HepG2 (cell line): ENCODE results near the gene FBXO7. TPM values are rescaled to one million over a fixed set of nuclear protein-coding genes. Genes with fewer than 3 reads are reported as not detected.

Experiments
- ATAC-seq: fragments of 200-7000 bp; cut with Tn5 transposase; 3 replicates; pipeline ENCODE4 v1.9.1; 2020; ENCODE audit warnings: mild to moderate bottlenecking, moderate library complexity
- Bru-seq: library from RNA; stranded (reverse); fragments of 400-500 nt; gene quantifications from one replicate; lab custom pipeline; 2021; lab: Mats Ljungman, UMichigan
- BruChase-seq, 2 experiments: library from RNA; stranded (reverse); fragments of 400-500 nt; gene quantifications; one replicate each; lab custom pipeline; 2021; lab: Mats Ljungman, UMichigan
- BruUV-seq: library from RNA; stranded (reverse); fragments of 400-500 nt; replicated peaks from 2 replicates; lab custom pipeline; 2021; lab: Mats Ljungman, UMichigan
- CTCF ChIA-PET: fragments of 300-600 bp; formaldehyde crosslinking; extraction: SDS; loops from one replicate; lab custom pipeline; 2021; ENCODE audit warnings: low total read pairs, inconsistent platforms, low intra/inter-chr PET ratio; lab: Yijun Ruan, JAX
- POLR2A ChIA-PET: fragments of 350-600 bp; sonication (Branson Sonifier 250); formaldehyde crosslinking; loops from one replicate; lab custom pipeline; 2020; ENCODE audit warnings: antibody characterized with exemption, inconsistent platforms; lab: Yijun Ruan, JAX
- DNase-seq: peaks from one replicate; pipeline ENCODE4 v3.0.0-alpha.2; 2015; ENCODE audit warnings: low spot score
- FAIRE-seq: peaks from 3 replicates; lab custom pipeline; 2011; peaks lifted over from hg19 to GRCh38; lab: Jason Lieb, UNC
- H2AFZ ChIP-seq: one replicate; pipeline ENCODE4 v1.6.1; 2011; ENCODE audit warnings: low read length, inconsistent platforms
- H3K27ac ChIP-seq: fragments of 300-600 bp; 3 replicates; pipeline ENCODE4 v1.8.0; 2011; ENCODE audit warnings: mixed run types, mild to moderate bottlenecking, mixed read lengths, low read length, inconsistent platforms; ENCODE audit not compliant: insufficient read depth; ENCODE audit errors: extremely low read length
- H3K27me3 ChIP-seq, 2 experiments: fragments of 200-600 bp in 1 of 2; 2 replicates in 1 of 2; 3 replicates in 1 of 2; pipeline versions ENCODE4 v1.6.0 to v1.8.0; 2011; ENCODE audit warnings: low read length in 2 of 2, mild to moderate bottlenecking in 2 of 2, moderate library complexity in 2 of 2, inconsistent platforms in 1 of 2; ENCODE audit not compliant: insufficient read depth in 2 of 2, control insufficient read depth in 1 of 2
- H3K36me3 ChIP-seq, 2 experiments: fragments of 200-600 bp in 1 of 2; replicated peaks in 1 of 2; 2 replicates in 1 of 2; 3 replicates in 1 of 2; pipeline versions ENCODE4 v1.5.1 to v1.8.0; 2011; ENCODE audit warnings: low read length in 2 of 2, inconsistent platforms in 1 of 2; ENCODE audit not compliant: insufficient read depth in 2 of 2, control insufficient read depth in 1 of 2
- H3K4me1 ChIP-seq: 2 replicates; pipeline ENCODE4 v1.5.1; 2012; ENCODE audit warnings: low read length, inconsistent platforms; ENCODE audit not compliant: insufficient read depth
- H3K4me2 ChIP-seq: 2 replicates; pipeline ENCODE4 v1.6.0; 2011; ENCODE audit warnings: low read depth, low read length, inconsistent platforms
- H3K4me3 ChIP-seq, 3 experiments: fragments of 200-600 bp in 1 of 3; sonication (generic), shearing (Covaris generic) in 1 of 3; replicated peaks in 1 of 3; 2 replicates each; pipeline ENCODE4 v1.5.1; 2011 to 2016; ENCODE audit warnings: low read length in 3 of 3, inconsistent platforms in 2 of 3, low read depth in 2 of 3, mild to moderate bottlenecking in 2 of 3, control low read depth in 1 of 3, mixed read lengths in 1 of 3; ENCODE audit not compliant: insufficient read depth in 1 of 3
- H3K79me2 ChIP-seq: one replicate; pipeline ENCODE4 v1.6.1; 2011; ENCODE audit warnings: low read length, inconsistent platforms; ENCODE audit not compliant: insufficient read depth
- H3K9ac ChIP-seq: 2 replicates; pipeline ENCODE4 v1.6.0; 2011; ENCODE audit warnings: mild to moderate bottlenecking, low read depth, low read length, inconsistent platforms; ENCODE audit not compliant: insufficient read depth
- H3K9me3 ChIP-seq: 2 replicates; pipeline ENCODE4 v1.5.1; 2012; ENCODE audit warnings: mild to moderate bottlenecking, low read length
- H4K20me1 ChIP-seq: 2 replicates; pipeline ENCODE4 v1.6.0; 2011; ENCODE audit warnings: inconsistent platforms, mild to moderate bottlenecking, low read length, moderate library complexity; ENCODE audit not compliant: insufficient read depth
- AFF4 ChIP-seq: sonication (generic); formaldehyde crosslinking; IDR thresholded peaks from 2 replicates; pipeline ENCODE4 v1.4.0; 2020; ENCODE audit warnings: missing genetic modification reagents
- HCFC1 ChIP-seq: fragments of 150-350 bp; IDR thresholded peaks from 2 replicates; pipeline ENCODE4 v1.6.1; 2014; ENCODE audit warnings: low read depth, low read length
- IKZF5 ChIP-seq: IDR thresholded peaks from 2 replicates; pipeline ENCODE4 v1.6.1; 2018; ENCODE audit warnings: missing genetic modification reagents, mild to moderate bottlenecking, missing compliant biosample characterization
- KDM6A ChIP-seq: IDR thresholded peaks from 2 replicates; pipeline ENCODE4 v1.6.1; 2016; ENCODE audit warnings: low read depth
- NBN ChIP-seq: fragments of 450-650 bp; conservative IDR thresholded peaks from 2 replicates; pipeline ENCODE4 v1.6.1; 2017
- THYN1 ChIP-seq: sonication (generic); formaldehyde crosslinking; IDR thresholded peaks from 2 replicates; pipeline ENCODE4 v1.8.1; 2023; ENCODE audit warnings: low read depth, mild to moderate bottlenecking, moderate library complexity, missing genetic modification reagents, borderline replicate concordance
- ZFP37 ChIP-seq: sonication (generic); formaldehyde crosslinking; IDR thresholded peaks from 2 replicates; pipeline ENCODE4 v1.4.0; 2020; ENCODE audit warnings: missing genetic modification reagents, borderline replicate concordance
- ZNF781 ChIP-seq: sonication (generic); formaldehyde crosslinking; IDR thresholded peaks from 2 replicates; pipeline ENCODE4 v1.5.1; 2020; ENCODE audit warnings: borderline replicate concordance, mild to moderate bottlenecking, missing genetic modification reagents; ENCODE audit errors: not compliant biosample characterization
- ZNF816 ChIP-seq: sonication (generic); formaldehyde crosslinking; IDR thresholded peaks from 2 replicates; pipeline ENCODE4 v1.8.0; 2022; ENCODE audit warnings: missing genetic modification reagents, mild to moderate bottlenecking, borderline replicate concordance
- ZSCAN9 ChIP-seq: IDR thresholded peaks from 2 replicates; pipeline ENCODE4 v1.6.1; 2016; ENCODE audit warnings: borderline replicate concordance
- WGBS: methylation state at CpG from one replicate; pipeline ENCODE4 v1.1.6; 2017; ENCODE audit warnings: low lambda C conversion rate; 5-methylcytosine and 5-hydroxymethylcytosine counted together
- in situ Hi-C: cut with HindIII; loops from 2 replicates; pipeline ENCODE4 v1.10.0; 2017; ENCODE audit warnings: low pct_unique_long_range_greater_than_20kb; ENCODE audit not compliant: extremely low pct_ligation_motif_present
- intact Hi-C: fragments of 100-400 bp; cut with micrococcal nuclease; formaldehyde crosslinking; loops from one replicate; pipeline ENCODE4 v1.10.0; 2022; ENCODE audit not compliant: unreplicated experiment
- long read RNA-seq, 2 experiments: library from RNA in 1 of 2; library from polyadenylated mRNA in 1 of 2; stranded (forward) in 1 of 2; unstranded in 1 of 2; transcript quantifications; one replicate each; pipeline ENCODE4 v2.0.0, GENCODE V29; 2019 to 2022
- polyA minus RNA-seq, 3 experiments: library from RNA; depleted of rRNA, polyadenylated mRNA; stranded (reverse); fragments of >200 nt; gene quantifications; 2 replicates each; pipeline ENCODE4 v1.2.3, GENCODE V29; 2011; ENCODE audit warnings: low replicate concordance in 1 of 3
- polyA plus RNA-seq, 8 experiments: library from polyadenylated mRNA; depleted of rRNA in 3 of 8; stranded (reverse) in 7 of 8; unstranded in 1 of 8; fragments of >200 nt; fragmentation: Illumina TruSeq in 4 of 8; extraction: Trizol in 4 of 8; gene quantifications; 2 replicates each; pipeline versions ENCODE4 v1.2.1 to v1.2.3, GENCODE V29; 2011 to 2016; ENCODE audit warnings: low read depth in 4 of 8, missing spikeins in 1 of 8, mixed read lengths in 1 of 8; ENCODE audit not compliant: insufficient read depth in 1 of 8
- total RNA-seq, 5 experiments: library from RNA; depleted of rRNA; stranded (reverse); fragments of >200 nt; fragmentation: Illumina TruSeq; extraction: Trizol; gene quantifications; 2 replicates each; pipeline ENCODE4 v1.2.3, GENCODE V29; 2016; ENCODE audit warnings: low read depth in 1 of 5

Gene FBXO7
- 105 and 118 TPM in 2 replicates for total RNA-seq (2016; rRNA removed; fragmentation: Illumina TruSeq; extraction: Trizol)
- total RNA-seq (2016; cell fraction: cytosol; rRNA removed; fragmentation: Illumina TruSeq; extraction: Trizol; ENCODE audit: low read depth) = 110 and 111 TPM in 2 replicates
- total RNA-seq (2016; cell fraction: insoluble cytoplasmic fraction; rRNA removed; fragmentation: Illumina TruSeq; extraction: Trizol) = 100 and 116 TPM in 2 replicates
- total RNA-seq (2016; cell fraction: membrane; rRNA removed; fragmentation: Illumina TruSeq; extraction: Trizol) = 161 and 169 TPM in 2 replicates
- 64.6 and 67.3 TPM in 2 replicates for total RNA-seq (2016; cell fraction: nucleus; rRNA removed; fragmentation: Illumina TruSeq; extraction: Trizol)
- polyA plus RNA-seq (2011; rRNA removed) = 157 and 172 TPM in 2 replicates
- 129 and 182 TPM in 2 replicates for polyA plus RNA-seq (2011; cell fraction: cytosol; rRNA removed)
- polyA plus RNA-seq (2011; cell fraction: nucleus; rRNA removed) = 62.2 and 72.8 TPM in 2 replicates
- polyA plus RNA-seq (2012) = 96.5 and 134 TPM in 2 replicates
- 147 and 160 TPM in 2 replicates for polyA plus RNA-seq (2016; cell fraction: cytosol; fragmentation: Illumina TruSeq; extraction: Trizol; ENCODE audit: low read depth)
- 167 and 172 TPM in 2 replicates for polyA plus RNA-seq (2016; cell fraction: insoluble cytoplasmic fraction; fragmentation: Illumina TruSeq; extraction: Trizol; ENCODE audit: low read depth)
- polyA plus RNA-seq (2016; cell fraction: membrane; fragmentation: Illumina TruSeq; extraction: Trizol; ENCODE audit: low read depth) = 197 and 199 TPM in 2 replicates
- polyA plus RNA-seq (2016; cell fraction: nucleus; fragmentation: Illumina TruSeq; extraction: Trizol; ENCODE audit: insufficient read depth, low read depth) = 96.5 and 96.9 TPM in 2 replicates
- 151 and 179 TPM in 2 replicates for polyA minus RNA-seq (2011; rRNA and poly(A)+ RNA removed; ENCODE audit: low replicate concordance)
- 79.0 and 88.0 TPM in 2 replicates for polyA minus RNA-seq (2011; cell fraction: cytosol; rRNA and poly(A)+ RNA removed)
- polyA minus RNA-seq (2011; cell fraction: nucleus; rRNA and poly(A)+ RNA removed) = 78.5 and 95.4 TPM in 2 replicates
- Bru-seq, nascent RNA = percentile 93 among the genes with signal in this experiment
- percentile 92 among the genes with signal in this experiment for BruChase-seq, experiment 1, labeled RNA remaining after a 6-hour chase
- BruChase-seq, experiment 2, labeled RNA remaining after a 2-hour chase = percentile 88 among the genes with signal in this experiment
- long read RNA-seq, experiment 1, transcript FBXO7-201 (9 exons, 2,195 nt) = major isoform, 77 of 196 reads
- long read RNA-seq, experiment 1, transcript FBXO7-202 (9 exons, 1,888 nt) = minor isoform, 42 of 196 reads
- long read RNA-seq, experiment 1, transcript FBXO7-204 (9 exons, 1,921 nt) = minor isoform, 19 of 196 reads
- long read RNA-seq, experiment 1, transcript FBXO7-206 (9 exons, 1,535 nt) = minor isoform, 25 of 196 reads
- long read RNA-seq, experiment 1, partial matches to known transcripts = 14 of 196 reads
- long read RNA-seq, experiment 1, other reads (novel, unspliced or antisense) = 15 of 196 reads
- long read RNA-seq, experiment 2, transcript FBXO7-201 (9 exons, 2,195 nt) = major isoform, 99 of 214 reads
- long read RNA-seq, experiment 2, transcript FBXO7-202 (9 exons, 1,888 nt) = minor isoform, 21 of 214 reads
- long read RNA-seq, experiment 2, transcript FBXO7-206 (9 exons, 1,535 nt) = minor isoform, 12 of 214 reads
- long read RNA-seq, experiment 2, transcript FBXO7-204 (9 exons, 1,921 nt) = minor isoform, 12 of 214 reads
- long read RNA-seq, experiment 2, partial matches to known transcripts = 44 of 214 reads
- long read RNA-seq, experiment 2, other reads (novel, unspliced or antisense) = 22 of 214 reads

GRCh38 chr22:32474635-32475467 is at the start of gene FBXO7:
Gene FBXO7, plus strand, starts transcription at chr22:32474811. Its CDS starts 192 bp downstream, at chr22:32475003.
- H3K27ac ChIP-seq = peak within 1 kb of the TSS; percentile 97
- H3K27me3 ChIP-seq = peaks cover 0 to 7% of the 10 kb centered on the region in 2 experiments; a peak in 1 of 5 replicates
- H3K4me1 ChIP-seq = peaks cover 33% of the 10 kb centered on the region
- in situ Hi-C loops = loop anchor here (5.0 kb wide), 1 partner anchor 63 kb away; the partner anchor contains the start of gene RTCB
- H3K79me2 ChIP-seq = peaks cover 46% of the 10 kb centered on the region
- DNase-seq = peak; percentile 84
- ChIA-PET CTCF (interaction anchor here (2.2 kb wide), 1 partner anchor 96 kb away, joined by 14 read pairs; no protein-coding TSS in a partner anchor), POLR2A (interaction anchor here (0.9 to 1.9 kb wide), 8 partner anchors 11 to 63 kb away, joined by 3 to 10 read pairs (median 4); partner anchors contain the start of gene RTCB)
- no peaks in the 10 kb centered on the region for H3K9me3 ChIP-seq
- peak within 1 kb of the TSS; percentile 90 for H3K4me2 ChIP-seq
- intact Hi-C loops = loop anchor here (5.0 kb wide), 1 partner anchor 498 kb away; no protein-coding TSS in a partner anchor
- 0% methylated on average over 14 of the region's 92 CpGs for WGBS
- H3K4me3 ChIP-seq = peak within 1 kb of the TSS; percentile 94 to 98 (median 96)
- FAIRE-seq = no peak
- BruUV-seq = no TSS peak
- peaks cover 1 to 9% of the 10 kb centered on the region in 2 experiments; a peak in 1 of 5 replicates for H3K36me3 ChIP-seq
- peak; percentile 87 for ATAC-seq
- peak within 1 kb of the TSS; percentile 37 for H2AFZ ChIP-seq
- peak within 1 kb of the TSS; percentile 92 for H3K9ac ChIP-seq
- peaks cover 31% of the 10 kb centered on the region for H4K20me1 ChIP-seq
- TF ChIP-seq ZSCAN9 (CRISPR knock-in tag) (peak; percentile 46; the same call in 1 of the 2 replicates), ZFP37 (CRISPR knock-in tag) (no peak), NBN (no peak), KDM6A (CRISPR knock-in tag) (0 out of 2 replicates have a peak, but pooled peaks have one; percentile 30), THYN1 (CRISPR knock-in tag) (no peak), IKZF5 (CRISPR knock-in tag) (no peak), ZNF816 (CRISPR knock-in tag) (no peak), AFF4 (no peak), HCFC1 (0 out of 2 replicates have a peak, but pooled peaks have one; percentile 21), ZNF781 (CRISPR knock-in tag) (no peak)
